H1 (cell line): ENCODE results near the gene NAAA. TPM values are rescaled to one million over a fixed set of nuclear protein-coding genes. Genes with fewer than 3 reads are reported as not detected.

Source experiments
- BRCA1 ChIP-seq: IDR thresholded peaks from 2 replicates; pipeline ENCODE4 v1.6.1; 2012; ENCODE audit warnings: low read depth, low read length, improper control_type of control experiment
- JUND ChIP-seq: IDR thresholded peaks from 2 replicates; pipeline ENCODE4 v1.6.1; 2011; ENCODE audit warnings: mild to moderate bottlenecking, improper control_type of control experiment, low read length
- polyA plus RNA-seq, 7 experiments: library from polyadenylated mRNA; depleted of rRNA in 3 of 7; stranded (reverse) in 5 of 7; unstranded in 2 of 7; fragments of >200 nt in 5 of 7; fragments of 200-250 nt in 2 of 7; gene quantifications; 1 replicate in 5 of 7; 2 replicates in 1 of 7; 4 replicates in 1 of 7; pipeline versions ENCODE4 v1.2.1 to v1.2.3, GENCODE V29; 2011 to 2013; ENCODE audit warnings: missing spikeins in 2 of 7, mixed read lengths in 2 of 7
- total RNA-seq: library from RNA; stranded (reverse); fragmentation: NEBNext Ultra II Directional; extraction: Animal tissue kit (Norgen Biotek cat#: 25700); gene quantifications from 2 replicates; pipeline ENCODE4 v1.2.1, GENCODE V29; 2021
- TF ChIP-seq, protein P1 (sequence below): fragments of 300-600 bp; sonication (generic); IDR thresholded peaks from 2 replicates; pipeline ENCODE4 v1.7.1; 2012; ENCODE audit warnings: low read length, moderate library complexity, mild to moderate bottlenecking, inconsistent platforms; ENCODE audit not compliant: insufficient replicate concordance

NAAA gene
- total and polyA plus RNA-seq, 2 of the 8 experiments (the other 6 are each of a cell fraction or from before 2014, with no cell fraction given): 9.4 to 12.5 TPM

- TF ChIP-seq JUND (no peak), BRCA1 (no peak)
- TF ChIP-seq, protein P1, sequence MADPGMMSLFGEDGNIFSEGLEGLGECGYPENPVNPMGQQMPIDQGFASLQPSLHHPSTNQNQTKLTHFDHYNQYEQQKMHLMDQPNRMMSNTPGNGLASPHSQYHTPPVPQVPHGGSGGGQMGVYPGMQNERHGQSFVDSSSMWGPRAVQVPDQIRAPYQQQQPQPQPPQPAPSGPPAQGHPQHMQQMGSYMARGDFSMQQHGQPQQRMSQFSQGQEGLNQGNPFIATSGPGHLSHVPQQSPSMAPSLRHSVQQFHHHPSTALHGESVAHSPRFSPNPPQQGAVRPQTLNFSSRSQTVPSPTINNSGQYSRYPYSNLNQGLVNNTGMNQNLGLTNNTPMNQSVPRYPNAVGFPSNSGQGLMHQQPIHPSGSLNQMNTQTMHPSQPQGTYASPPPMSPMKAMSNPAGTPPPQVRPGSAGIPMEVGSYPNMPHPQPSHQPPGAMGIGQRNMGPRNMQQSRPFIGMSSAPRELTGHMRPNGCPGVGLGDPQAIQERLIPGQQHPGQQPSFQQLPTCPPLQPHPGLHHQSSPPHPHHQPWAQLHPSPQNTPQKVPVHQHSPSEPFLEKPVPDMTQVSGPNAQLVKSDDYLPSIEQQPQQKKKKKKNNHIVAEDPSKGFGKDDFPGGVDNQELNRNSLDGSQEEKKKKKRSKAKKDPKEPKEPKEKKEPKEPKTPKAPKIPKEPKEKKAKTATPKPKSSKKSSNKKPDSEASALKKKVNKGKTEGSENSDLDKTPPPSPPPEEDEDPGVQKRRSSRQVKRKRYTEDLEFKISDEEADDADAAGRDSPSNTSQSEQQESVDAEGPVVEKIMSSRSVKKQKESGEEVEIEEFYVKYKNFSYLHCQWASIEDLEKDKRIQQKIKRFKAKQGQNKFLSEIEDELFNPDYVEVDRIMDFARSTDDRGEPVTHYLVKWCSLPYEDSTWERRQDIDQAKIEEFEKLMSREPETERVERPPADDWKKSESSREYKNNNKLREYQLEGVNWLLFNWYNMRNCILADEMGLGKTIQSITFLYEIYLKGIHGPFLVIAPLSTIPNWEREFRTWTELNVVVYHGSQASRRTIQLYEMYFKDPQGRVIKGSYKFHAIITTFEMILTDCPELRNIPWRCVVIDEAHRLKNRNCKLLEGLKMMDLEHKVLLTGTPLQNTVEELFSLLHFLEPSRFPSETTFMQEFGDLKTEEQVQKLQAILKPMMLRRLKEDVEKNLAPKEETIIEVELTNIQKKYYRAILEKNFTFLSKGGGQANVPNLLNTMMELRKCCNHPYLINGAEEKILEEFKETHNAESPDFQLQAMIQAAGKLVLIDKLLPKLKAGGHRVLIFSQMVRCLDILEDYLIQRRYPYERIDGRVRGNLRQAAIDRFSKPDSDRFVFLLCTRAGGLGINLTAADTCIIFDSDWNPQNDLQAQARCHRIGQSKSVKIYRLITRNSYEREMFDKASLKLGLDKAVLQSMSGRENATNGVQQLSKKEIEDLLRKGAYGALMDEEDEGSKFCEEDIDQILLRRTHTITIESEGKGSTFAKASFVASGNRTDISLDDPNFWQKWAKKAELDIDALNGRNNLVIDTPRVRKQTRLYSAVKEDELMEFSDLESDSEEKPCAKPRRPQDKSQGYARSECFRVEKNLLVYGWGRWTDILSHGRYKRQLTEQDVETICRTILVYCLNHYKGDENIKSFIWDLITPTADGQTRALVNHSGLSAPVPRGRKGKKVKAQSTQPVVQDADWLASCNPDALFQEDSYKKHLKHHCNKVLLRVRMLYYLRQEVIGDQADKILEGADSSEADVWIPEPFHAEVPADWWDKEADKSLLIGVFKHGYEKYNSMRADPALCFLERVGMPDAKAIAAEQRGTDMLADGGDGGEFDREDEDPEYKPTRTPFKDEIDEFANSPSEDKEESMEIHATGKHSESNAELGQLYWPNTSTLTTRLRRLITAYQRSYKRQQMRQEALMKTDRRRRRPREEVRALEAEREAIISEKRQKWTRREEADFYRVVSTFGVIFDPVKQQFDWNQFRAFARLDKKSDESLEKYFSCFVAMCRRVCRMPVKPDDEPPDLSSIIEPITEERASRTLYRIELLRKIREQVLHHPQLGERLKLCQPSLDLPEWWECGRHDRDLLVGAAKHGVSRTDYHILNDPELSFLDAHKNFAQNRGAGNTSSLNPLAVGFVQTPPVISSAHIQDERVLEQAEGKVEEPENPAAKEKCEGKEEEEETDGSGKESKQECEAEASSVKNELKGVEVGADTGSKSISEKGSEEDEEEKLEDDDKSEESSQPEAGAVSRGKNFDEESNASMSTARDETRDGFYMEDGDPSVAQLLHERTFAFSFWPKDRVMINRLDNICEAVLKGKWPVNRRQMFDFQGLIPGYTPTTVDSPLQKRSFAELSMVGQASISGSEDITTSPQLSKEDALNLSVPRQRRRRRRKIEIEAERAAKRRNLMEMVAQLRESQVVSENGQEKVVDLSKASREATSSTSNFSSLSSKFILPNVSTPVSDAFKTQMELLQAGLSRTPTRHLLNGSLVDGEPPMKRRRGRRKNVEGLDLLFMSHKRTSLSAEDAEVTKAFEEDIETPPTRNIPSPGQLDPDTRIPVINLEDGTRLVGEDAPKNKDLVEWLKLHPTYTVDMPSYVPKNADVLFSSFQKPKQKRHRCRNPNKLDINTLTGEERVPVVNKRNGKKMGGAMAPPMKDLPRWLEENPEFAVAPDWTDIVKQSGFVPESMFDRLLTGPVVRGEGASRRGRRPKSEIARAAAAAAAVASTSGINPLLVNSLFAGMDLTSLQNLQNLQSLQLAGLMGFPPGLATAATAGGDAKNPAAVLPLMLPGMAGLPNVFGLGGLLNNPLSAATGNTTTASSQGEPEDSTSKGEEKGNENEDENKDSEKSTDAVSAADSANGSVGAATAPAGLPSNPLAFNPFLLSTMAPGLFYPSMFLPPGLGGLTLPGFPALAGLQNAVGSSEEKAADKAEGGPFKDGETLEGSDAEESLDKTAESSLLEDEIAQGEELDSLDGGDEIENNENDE: no peak
Observed at GRCh38 chr4:75919920-75920319, 20.9 kb downstream of the NAAA start (continued).
